Heart right ventricle (tissue), 16 donors: Measurements from ENCODE around the gene SERPINB11. TPM values are rescaled to one million over a fixed set of nuclear protein-coding genes. Genes with fewer than 3 reads are reported as not detected.

Source experiments
- ATAC-seq, 8 donors: fragments of 200-7000 bp; cut with Tn5 transposase; one replicate each; pipeline ENCODE4 v1.9.1; 2020; ENCODE audit warnings: mild to moderate bottlenecking in 8 of 8, moderate library complexity in 8 of 8, moderate number of reproducible peaks in 1 of 8
- DNase-seq, 2 donors: peaks; one replicate each; pipeline ENCODE4 v3.0.0-alpha.2; 2020
- H3K27ac ChIP-seq, 10 donors: fragments of 200-600 bp; sonication (generic) in 2 of 10; one replicate each; pipeline versions ENCODE4 v1.5.0 to v1.8.0; 2020 to 2022; ENCODE audit warnings: mild to moderate bottlenecking in 3 of 10
- H3K27me3 ChIP-seq, 7 donors: fragments of 200-600 bp; one replicate each; pipeline ENCODE4 v1.8.0; 2021 to 2022; ENCODE audit warnings: mild to moderate bottlenecking in 2 of 7
- H3K36me3 ChIP-seq, 9 donors: fragments of 200-600 bp; sonication (generic) in 1 of 9; one replicate each; pipeline versions ENCODE4 v1.5.0 to v1.8.0; 2020 to 2022; ENCODE audit warnings: mild to moderate bottlenecking in 2 of 9
- H3K4me1 ChIP-seq, 9 donors: fragments of 200-600 bp; sonication (generic) in 1 of 9; one replicate each; pipeline versions ENCODE4 v1.5.0 to v1.8.0; 2020 to 2022; ENCODE audit warnings: mild to moderate bottlenecking in 4 of 9
- H3K4me3 ChIP-seq, 10 donors: fragments of 200-600 bp; sonication (generic) in 2 of 10; one replicate each; pipeline versions ENCODE4 v1.5.0 to v1.8.0; 2020 to 2022; ENCODE audit warnings: mild to moderate bottlenecking in 7 of 10, moderate library complexity in 2 of 10
- H3K9me3 ChIP-seq, 11 donors: fragments of 200-600 bp in 10 of 11; sonication (generic) in 2 of 11; one replicate each; pipeline versions ENCODE4 v1.5.0 to v1.8.0; 2013 to 2022; ENCODE audit warnings: mild to moderate bottlenecking in 2 of 11, control low read depth in 1 of 11, moderate library complexity in 1 of 11
- WGBS, 2 donors: extraction: QIAGEN DNeasy Blood & Tissue Kit; methylation state at CpG; one replicate each; pipeline ENCODE4 v1.1.7; 2013; ENCODE audit warnings: inconsistent platforms in 1 of 2; 5-methylcytosine and 5-hydroxymethylcytosine counted together
- intact Hi-C, 10 donors: fragments of 100-400 bp; cut with DNase I; formaldehyde crosslinking; loops; one replicate each; pipeline versions ENCODE4 v1.11.1 to v1.14.2; 2022
- polyA plus RNA-seq, 2 donors: library from polyadenylated mRNA; stranded (reverse); fragments of 200-250 nt; gene quantifications; one replicate each; pipeline ENCODE4 v1.2.3, GENCODE V29; 2013
- total RNA-seq, 10 donors: library from RNA; stranded (reverse); fragmentation: NEBNext Ultra II Directional in 3 of 10; extraction: Animal tissue kit (Norgen Biotek cat#: 25700) in 3 of 10; gene quantifications; one replicate each; pipeline versions ENCODE4 v1.2.1 to v1.2.4, GENCODE V29; 2021 to 2023
- TF ChIP-seq, protein P1 (sequence below), 9 donors: fragments of 200-600 bp; sonication (generic) in 2 of 9; IDR thresholded peaks; one replicate each; pipeline versions ENCODE4 v1.5.0 to v1.8.0; 2021 to 2022; ENCODE audit warnings: antibody characterized with exemption in 9 of 9, mild to moderate bottlenecking in 5 of 9, moderate library complexity in 1 of 9
- donor health status: Arrhythmogenic right ventricular cardiomyopathy.
- donor health status: ischemic (EF 13 %, LVEDD 7.1; RV severe dilation, severe dysfunction).
- donor health status: healthy with polysubstance abuse.
- donor health status: DM: no; HTN: yes; CAD: no.
- donor health status: DM: no; HTN: no; CAD: no.
- donor health status: ischemic (EF 25% LVEDD 6.9; RV normal size, moderate dysfunction).
- donor health status: ischemic (EF 25% LVEDD 5.7; RV mildly dilated, moderate dysfunction).
- donor health status: healthy.
- donor health status: DM: yes; HTN: yes; CAD: no.
- donor health status: Ischemic cardiomyopathy.
- donor health status: ischemic (EF 35%, LVEDD 5.7; RV mildly dilated, moderate dysfunction).
- donor health status: nonischemic (EF 11% LVEDD 7.7; RV severe dilation, severe dysfunction).
- donor health status: DM: yes; HTN: yes; CAD: no.
- donor health status: PGD.
- donor health status: ischemic (EF 29% LVEDD 5.4; RV normal size, mild dysfunction).
- donor health status: nonischemic (EF 23%, LVEDD 6.1; RV moderate dilation, normal function).

Gene SERPINB11
- total and polyA plus RNA-seq, 12 donors: not detected

DNA sequence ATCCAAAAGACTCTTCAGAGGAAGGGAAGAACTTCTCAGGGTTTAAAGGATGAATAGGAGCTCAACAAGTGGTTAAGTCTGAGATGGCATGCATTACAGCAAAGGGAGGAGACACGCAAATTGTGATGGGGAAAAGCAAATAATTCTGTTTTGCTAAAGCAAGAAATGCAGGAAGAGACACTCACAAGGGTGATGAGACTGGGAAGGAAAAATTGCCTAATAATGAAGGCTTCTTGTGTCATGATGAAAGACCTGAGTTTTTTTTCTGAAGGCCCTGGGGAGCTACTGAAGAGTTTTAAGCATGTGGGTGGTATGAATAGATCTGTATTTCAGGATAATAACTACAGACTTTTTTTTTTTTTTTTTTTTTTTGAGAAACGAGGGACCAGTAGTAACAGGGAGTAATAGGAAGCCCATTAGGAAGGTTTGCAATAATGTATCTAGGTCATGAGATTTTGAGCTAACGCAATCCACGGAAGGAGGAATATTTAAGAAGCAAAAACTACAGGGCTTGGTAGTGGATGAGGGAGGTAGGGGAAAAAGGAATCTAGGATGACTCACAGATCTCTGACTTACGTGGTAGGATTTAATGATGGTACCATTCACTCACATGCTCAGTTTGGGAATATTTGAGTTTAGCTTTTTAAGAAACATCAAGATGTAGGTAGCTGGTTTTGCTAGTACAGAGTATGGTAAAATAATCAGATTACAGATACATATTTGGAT is 25.1 kb upstream of the SERPINB11 start:
- TF ChIP-seq, protein P1, sequence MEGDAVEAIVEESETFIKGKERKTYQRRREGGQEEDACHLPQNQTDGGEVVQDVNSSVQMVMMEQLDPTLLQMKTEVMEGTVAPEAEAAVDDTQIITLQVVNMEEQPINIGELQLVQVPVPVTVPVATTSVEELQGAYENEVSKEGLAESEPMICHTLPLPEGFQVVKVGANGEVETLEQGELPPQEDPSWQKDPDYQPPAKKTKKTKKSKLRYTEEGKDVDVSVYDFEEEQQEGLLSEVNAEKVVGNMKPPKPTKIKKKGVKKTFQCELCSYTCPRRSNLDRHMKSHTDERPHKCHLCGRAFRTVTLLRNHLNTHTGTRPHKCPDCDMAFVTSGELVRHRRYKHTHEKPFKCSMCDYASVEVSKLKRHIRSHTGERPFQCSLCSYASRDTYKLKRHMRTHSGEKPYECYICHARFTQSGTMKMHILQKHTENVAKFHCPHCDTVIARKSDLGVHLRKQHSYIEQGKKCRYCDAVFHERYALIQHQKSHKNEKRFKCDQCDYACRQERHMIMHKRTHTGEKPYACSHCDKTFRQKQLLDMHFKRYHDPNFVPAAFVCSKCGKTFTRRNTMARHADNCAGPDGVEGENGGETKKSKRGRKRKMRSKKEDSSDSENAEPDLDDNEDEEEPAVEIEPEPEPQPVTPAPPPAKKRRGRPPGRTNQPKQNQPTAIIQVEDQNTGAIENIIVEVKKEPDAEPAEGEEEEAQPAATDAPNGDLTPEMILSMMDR (IDR thresholded peaks at IDR 0.05): no peak
- no peak overlapping the region for H3K27ac ChIP-seq
- no peak for ATAC-seq
- H3K9me3 ChIP-seq: no peaks in the 10 kb centered on the region
- no peak for DNase-seq
- no peak overlapping the region for H3K4me3 ChIP-seq
- intact Hi-C loops: no loop called here
- H3K4me1 ChIP-seq: peaks cover 0 to 5% (median 0%) of the 10 kb centered on the region in 9 donors
- H3K27me3 ChIP-seq: no peaks in the 10 kb centered on the region
- no peaks in the 10 kb centered on the region for H3K36me3 ChIP-seq
- WGBS, 2 donors: 63 to 67% methylated on average over 5 of the region's 5 CpGs

DNA sequence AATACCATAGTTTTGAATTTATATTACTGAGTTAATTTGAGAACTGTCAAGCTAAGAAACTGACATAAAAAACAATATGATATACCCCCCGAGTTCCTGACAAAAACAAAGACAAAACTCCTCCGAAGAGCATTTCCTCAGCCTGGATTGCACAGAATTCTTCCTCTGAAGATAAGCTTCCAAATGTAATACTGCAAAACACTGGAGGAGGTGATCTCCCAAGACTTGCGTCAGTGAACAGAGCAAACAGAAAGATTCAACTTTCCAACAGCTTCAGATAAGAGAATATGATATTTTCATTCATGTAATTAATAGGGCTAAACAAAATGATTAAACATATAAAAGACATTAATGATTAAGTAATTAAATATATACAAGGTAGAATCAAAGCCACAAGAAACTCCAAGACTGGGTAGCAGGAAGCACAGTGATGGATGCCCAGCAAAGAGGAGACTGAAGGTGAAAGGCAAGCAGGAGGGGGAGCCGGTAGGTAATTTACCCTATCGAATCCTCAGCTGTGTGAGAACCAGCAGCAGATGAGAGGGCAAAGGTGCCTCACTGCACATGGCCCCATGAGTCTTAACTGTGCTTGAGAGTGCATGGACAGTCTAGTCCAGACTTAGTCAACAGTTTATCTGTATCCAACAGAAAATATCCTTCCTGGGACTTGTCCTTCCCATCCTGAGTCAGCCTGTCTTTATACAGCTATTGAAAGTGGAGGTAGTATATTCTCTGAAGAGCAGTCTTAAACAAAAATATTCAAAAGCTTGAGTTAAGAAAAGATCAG is 22.7 kb upstream of the SERPINB11 start:
- no peak overlapping the region for H3K27ac ChIP-seq
- no peak overlapping the region for H3K4me3 ChIP-seq
- DNase-seq (no peak), ATAC-seq (no peak)
- TF ChIP-seq, protein P1 (IDR thresholded peaks at IDR 0.05): no peak
- H3K27me3 ChIP-seq: no peaks in the 10 kb centered on the region
- H3K4me1 ChIP-seq: peaks cover 0 to 5% (median 0%) of the 10 kb centered on the region in 9 donors
- no peaks in the 10 kb centered on the region for H3K36me3 ChIP-seq
- intact Hi-C loops: no loop called here
- H3K9me3 ChIP-seq: no peaks in the 10 kb centered on the region
- 55 to 61% methylated on average over 5 of the region's 5 CpGs for WGBS, 2 donors

DNA sequence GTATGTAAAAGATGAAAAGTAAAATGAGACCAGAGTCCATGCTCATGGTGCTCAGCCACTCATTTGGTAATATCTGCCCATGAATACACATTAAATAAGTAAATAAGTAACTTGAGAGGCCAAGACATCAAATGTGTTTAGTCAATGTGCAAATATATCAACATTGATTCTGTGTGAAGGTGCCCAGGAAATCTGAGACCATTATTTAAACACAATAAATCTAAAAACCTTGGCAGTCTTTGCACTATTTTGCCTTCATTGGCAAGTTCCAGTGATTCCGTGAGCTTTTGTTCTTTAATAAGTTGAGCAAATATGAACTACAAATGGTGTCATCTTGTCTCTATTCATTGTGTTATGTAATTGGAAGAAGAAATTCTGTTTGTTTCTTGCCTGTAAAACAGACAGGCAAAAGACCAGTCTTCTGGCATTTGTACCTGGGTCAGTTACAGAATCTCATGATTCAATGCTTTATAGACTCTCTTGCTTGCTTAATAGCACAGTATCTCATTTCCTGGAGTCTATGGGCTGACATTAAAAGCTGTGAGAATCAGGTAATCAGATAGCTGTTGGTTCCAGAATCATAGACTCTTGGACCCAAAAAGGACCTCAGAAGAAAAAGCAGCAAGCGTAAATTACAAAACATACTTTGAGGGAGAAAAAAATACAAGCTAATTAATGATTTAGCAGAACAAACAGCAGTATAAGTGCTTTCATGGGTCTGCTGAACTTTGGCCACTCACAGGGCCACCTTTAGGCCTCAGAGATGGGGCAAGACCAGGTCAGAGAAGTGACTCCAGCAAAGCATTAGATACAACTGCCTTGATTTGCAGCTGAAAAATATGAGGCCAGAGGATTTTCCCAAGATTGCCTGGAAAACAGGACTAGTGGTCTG is 21.1 kb upstream of the SERPINB11 start:
- H3K27ac ChIP-seq: no peak overlapping the region
- ATAC-seq: no peak
- TF ChIP-seq, protein P1 (IDR thresholded peaks at IDR 0.05): no peak
- no peaks in the 10 kb centered on the region for H3K36me3 ChIP-seq
- H3K27me3 ChIP-seq: no peaks in the 10 kb centered on the region
- H3K4me1 ChIP-seq: peaks cover 0 to 5% (median 0%) of the 10 kb centered on the region in 9 donors
- 94 to 95% methylated on average over 2 of the region's 2 CpGs for WGBS, 2 donors
- no peaks in the 10 kb centered on the region for H3K9me3 ChIP-seq
- no peak for DNase-seq
- no peak overlapping the region for H3K4me3 ChIP-seq
- intact Hi-C loops: no loop called here

DNA sequence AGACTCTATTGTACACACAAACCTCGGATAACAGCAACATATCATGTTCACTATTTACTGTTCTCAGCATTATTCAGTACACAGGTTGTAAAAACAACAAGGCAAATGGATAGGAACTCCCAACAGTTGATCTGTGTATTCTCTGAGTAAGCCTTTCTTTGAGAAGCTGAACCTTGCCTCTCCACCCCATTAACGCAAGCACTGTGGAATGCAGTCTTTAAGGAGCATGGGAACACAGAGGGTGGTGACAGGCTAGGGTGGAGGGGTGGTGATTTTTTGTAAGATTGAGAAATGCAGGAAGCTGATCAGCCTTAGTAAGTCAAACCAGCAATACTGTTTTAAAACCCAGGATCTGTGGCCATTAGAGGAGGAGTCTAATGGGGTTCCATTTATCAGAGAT is 19.6 kb upstream of the SERPINB11 start:
- TF ChIP-seq, protein P1 (IDR thresholded peaks at IDR 0.05): no peak
- 32 to 37% methylated on average over 2 of the region's 2 CpGs for WGBS, 2 donors
- Histone ChIP-seq H3K27me3 (no peaks in the 10 kb centered on the region), H3K36me3 (no peaks in the 10 kb centered on the region), H3K4me3 (no peak overlapping the region), H3K4me1 (no peaks in the 10 kb centered on the region), H3K9me3 (no peaks in the 10 kb centered on the region), H3K27ac (no peak overlapping the region)
- intact Hi-C loops: no loop called here
- ATAC-seq: peak in 3 of 8 donors; percentile 49 to 84 (median 69)
- no peak for DNase-seq
